Nucleus accumbens (tissue), 56 donors: Measurements from ENCODE around the gene EDN1.
"Not testable (repeated sequence)": the region's sequence is repeated elsewhere in the genome, so short reads cannot be mapped to it uniquely, and the experiment has no call there.

Experiments
- DNase-seq, 56 donors: peaks; one replicate each; lab custom pipeline; 2025; lab: John Stamatoyannopoulos, UW

The EDN1 gene

DNA sequence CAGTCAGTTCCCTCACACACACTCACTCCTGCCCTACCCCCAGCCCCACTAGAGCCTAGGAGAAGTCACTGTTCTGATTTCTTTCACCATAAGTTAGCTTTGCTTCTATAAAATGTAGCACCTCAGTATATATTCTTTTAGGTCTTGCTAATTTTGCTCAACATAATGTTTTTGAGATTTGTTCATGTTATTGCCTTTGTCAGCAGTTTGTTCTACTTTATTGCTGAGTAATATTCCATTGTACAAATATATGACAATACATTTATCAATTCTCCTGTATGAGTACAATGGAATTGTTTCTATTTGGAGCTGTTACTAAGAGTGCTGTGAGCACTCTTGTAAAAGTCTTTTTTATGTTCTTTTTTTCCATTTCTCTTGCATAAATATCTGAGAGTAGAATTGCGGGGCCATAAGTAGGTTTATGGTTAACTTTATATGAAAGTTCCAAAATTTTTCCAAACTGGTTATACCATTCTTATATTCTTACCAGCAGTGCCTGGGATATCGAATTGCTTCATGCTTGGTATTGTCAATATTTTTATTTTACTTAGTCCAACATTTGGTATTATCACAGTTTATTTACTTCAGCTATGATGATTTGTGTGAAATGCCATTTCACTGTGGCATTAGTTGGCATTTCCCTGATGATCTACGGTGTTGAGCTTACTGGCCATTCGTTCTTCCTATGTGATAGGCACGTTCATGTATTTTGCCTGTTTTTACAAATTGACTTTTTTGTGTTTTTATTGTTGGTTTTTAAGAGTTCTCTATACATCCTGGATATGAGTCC, 25.3 kb downstream of the EDN1 start:
- no peak for DNase-seq

DNA sequence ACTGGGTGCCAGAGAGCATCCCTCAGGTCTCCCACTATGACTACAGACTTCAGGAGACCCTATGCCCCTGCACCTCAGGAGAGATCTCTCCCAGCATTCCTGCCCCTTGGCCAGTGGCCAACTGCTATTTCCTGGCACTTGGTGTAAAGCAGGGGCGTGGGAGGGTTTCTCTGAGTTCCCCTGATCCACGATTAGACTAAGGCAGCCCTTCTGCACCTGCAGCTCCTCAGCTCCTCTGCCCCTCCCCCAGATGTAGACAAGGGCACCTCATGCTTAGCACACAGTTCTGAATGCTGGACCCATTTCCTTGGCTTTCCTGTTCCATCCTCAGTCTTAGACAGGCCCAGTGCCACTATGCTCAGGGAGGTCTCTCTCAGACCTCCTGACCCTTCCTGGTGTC, 28.6 kb downstream of the EDN1 start:
- DNase-seq, result no peak

DNA sequence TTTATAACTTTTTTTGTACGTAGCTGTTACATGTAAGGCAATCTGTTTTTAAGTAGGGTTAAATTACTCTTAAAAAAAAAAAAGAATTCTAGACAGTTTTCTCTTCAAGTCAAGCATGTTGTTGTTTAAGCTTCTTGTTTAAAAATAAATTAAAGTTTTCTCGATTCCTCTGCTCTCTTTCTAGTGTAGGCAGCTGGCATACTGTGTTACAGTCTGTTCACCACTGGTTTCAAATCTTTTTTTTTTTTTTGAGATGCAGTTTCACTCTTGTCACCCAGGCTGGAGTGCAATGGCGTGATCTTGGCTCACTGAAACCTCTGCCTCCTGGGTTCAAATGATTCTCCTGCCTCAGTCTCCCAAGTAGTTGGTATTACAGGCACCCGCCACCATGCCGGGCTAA, 29.9 kb downstream of the EDN1 start:
- not testable (repeated sequence) for DNase-seq

DNA sequence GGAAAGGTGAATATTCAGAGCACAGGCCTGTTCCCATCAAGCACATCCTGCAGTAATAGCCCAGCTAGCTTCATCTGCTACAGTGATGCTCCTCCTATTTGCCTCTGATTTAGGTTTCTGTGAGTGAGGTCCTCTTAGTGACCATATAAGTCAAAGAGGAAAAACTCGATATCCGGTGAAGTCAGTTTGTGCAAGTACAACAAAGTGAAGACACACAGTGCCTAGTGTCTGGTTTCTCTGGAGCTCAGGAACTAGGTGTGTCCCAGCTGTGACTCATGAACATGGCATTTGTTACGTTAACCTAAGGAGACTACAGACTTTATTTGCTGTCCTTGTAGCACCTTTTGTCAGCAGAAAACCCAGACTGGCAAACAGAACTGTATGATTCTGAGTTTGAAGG, 33.9 kb downstream of the EDN1 start:
- no peak for DNase-seq

DNA sequence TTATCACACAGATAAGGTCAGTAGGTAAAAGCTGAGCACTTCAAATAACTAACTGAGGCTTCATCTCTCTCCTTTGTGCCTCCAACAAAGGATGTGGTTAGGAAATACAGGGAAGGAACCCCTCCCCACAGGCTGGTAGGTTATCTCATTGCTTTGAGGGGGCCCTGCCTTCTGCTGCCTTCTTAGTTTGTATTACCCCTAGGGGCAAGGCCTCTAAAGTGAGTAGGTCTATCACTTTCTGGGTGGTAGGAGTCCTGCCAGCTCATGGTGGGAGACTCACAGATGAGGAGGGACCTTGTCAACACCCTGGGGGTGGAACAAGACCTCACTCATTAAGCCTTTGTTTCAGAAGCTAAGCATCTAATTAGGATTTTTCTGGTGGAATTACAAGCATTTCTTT, 34.6 kb downstream of the EDN1 start:
- DNase-seq, result no peak

DNA sequence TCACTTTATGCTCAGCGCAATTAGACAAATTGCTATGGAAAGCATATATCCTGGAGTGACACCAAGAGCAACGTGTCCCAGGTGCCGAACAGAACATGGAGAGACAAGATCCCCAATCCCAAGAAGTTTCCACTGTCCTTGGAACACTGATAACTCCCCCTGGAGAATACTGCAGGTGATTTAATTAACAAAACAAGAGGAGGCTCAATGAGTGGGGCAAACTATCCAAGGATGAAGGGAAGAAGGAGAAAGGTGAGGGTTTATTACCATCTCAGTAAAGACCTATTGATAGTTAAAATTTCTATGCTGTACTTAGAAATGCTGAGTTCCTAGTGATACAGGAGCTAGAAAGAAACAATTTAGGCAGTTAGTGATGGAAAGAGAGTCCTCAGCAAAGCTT, 35.7 kb downstream of the EDN1 start:
- no peak for DNase-seq

DNA sequence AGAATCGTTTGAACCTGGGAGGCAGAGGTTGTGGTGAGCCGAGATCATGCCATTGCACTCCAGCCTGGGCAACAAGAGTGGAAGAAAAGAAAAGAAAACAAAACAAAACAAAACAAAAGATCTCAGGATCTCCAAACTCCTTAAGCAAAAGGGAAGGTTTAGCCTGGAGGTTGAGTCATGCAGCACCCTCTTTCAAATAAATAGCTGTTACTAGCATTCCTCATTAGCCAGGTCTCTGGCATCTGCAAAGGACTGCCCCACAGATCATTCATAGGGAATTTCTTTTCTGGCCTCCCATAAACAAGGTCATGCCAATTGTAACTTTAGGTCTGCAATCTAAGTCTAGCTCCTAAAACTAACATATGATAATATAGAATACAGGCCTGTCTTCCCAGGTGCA, 37.2 kb downstream of the EDN1 start:
- DNase-seq, result no peak

DNA sequence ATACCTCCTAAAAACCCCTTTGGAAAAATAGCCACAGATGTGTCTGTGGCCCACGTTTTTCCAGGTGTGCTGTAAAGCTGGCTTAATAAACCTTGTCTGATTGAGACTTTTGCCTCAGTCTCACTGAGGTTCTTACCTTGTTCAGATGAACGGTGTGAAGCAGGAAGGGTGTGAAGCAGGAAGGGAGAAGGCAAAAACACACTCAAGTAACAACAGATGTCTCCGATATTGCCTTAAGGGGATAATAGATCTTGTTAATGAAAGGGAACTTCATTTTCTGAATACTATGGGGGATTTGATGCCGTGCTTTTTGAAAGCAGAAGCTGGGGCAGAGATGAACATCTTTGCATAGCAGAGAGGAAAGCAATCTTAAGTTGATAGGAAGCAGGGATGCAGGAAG, 37.8 kb downstream of the EDN1 start:
- no peak for DNase-seq

DNA sequence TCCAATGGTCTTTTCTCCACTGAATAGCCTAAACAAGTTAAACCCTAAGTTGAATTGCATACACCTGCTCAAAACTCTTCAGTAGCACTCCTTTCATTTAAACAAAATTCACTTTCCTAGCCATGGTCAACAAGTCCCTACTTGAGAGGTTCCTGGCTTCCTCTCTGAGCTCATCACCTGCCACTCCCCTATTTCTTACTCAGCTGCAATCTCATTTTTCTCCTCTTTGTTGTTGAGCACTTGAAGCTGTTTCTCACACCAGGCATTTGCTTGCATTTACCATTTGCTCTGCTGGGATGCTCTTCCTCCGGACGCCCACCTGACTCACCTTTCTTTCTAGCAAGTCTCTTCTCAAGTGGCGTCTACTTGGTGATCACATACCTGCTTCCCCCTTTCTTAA, 38.5 kb downstream of the EDN1 start:
- DNase-seq, result no peak

DNA sequence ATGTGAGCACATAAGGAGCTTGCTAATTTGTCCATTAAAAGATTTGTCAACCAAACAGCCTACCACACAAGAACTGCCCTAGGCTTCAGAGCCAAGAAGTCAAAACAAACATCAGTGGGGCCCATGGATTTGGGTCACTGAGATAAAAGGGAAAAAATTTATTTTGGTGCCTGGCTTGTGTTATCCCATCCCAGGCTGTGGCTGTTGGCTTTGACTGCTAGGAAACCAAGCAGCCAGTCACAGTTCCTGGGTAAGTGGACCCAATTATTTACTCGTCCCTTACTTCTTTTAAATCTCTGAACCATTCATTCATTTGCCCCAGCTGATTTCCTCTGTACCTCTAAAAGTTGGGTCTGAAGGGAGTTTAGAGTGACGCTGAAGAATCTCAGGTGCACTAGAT, 41.3 kb downstream of the EDN1 start:
- DNase-seq, result no peak

DNA sequence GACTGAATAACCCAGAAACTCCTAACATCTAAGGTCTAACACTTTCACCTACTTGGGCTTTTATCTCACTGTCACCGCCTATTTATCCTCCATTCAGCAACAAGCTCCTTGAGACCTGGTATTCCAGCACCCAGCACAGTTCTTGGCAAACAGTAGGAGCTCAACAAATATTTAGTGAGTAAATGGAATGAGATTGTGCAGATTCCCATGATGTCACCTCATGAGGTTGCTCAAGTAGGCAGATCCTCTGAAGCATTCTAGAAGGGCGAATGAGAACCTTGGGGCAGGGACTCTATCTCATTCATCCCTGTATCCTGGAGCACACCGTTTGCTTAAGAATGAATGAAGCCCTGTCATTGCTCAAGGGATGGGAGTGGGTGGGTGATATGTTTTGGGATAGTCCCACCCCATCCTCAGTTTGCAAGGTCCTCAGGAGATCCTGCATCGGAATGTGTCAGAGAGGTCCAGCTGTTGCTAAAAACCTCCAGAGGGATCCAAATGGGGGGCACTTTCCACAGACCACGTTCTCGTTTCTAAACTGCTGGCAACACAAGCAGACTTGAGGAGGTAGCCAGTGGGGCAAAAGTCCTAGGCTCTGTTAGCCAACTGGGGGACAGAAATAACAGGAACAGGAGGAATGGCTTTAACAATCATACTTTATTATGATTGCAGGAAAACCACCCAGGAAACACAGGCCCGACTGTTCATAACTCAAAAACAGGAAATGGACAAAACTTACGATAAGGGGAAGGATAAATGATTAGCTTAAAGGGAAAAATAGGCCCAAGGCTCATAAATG, 42.0 kb downstream of the EDN1 start:
- DNase-seq, result no peak

DNA sequence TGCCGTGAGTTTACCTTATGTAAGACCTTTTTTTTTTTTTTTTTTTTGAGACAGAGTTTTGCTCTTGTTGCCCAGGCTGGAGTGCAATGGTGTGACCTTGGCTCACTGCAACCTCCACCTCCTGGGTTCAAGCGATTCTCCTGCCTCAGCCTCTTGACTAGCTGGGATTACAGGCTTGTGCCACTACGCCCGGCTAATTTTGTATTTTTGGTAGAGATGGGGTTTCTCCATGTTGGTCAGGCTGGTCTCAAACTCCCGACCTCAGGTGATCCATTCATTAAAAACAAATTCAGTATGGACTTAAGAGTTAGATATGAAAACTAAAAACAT, 42.6 kb downstream of the EDN1 start:
- DNase-seq, result not testable (repeated sequence)

DNA sequence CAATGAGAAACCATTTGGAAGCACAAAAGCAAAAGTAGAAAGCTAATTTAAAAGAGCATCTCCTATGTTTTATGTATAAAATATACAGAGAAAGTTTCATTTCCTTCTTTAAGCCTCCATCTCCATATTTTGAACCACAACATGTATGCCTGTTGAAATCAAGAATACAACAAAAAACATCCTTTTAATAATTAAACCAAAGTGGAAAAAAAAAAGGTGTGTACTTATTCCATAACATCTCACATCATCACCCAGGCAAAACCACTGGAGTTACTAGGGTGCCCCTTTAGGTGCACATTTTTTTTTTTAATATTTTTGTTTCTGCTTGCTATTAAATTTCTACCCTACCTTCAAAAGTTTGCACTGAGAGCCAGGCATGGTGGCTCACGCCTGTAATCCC, 43.0 kb downstream of the EDN1 start:
- DNase-seq, result no peak

DNA sequence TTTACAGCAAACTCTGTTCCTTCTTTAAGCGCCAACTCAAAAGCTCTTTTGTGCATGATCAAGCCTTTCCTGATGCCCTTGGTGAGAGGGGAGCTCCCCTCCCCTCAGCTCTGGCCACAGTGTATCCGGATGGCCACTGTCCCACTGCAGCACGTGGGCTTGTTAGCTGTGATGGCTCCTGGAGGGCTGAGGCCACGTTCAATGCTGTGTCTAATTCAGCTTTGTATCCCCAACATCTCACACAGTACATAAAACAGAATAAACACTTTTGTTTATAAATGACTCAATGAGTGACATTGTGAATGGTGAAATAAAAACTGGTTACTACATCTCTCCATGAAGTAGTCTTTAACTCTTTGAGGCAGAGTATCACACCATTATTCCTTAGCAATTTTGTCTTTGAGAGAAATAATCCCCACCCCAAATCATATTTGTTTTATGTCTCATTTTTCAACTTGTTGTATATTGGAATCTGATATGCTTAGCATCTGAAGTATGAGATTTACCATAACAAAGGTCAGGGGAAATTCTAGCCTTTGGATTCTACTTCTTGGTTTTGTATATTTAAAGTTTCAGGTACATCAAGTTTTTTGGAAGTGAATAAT, 44.5 kb downstream of the EDN1 start:
- no peak for DNase-seq

DNA sequence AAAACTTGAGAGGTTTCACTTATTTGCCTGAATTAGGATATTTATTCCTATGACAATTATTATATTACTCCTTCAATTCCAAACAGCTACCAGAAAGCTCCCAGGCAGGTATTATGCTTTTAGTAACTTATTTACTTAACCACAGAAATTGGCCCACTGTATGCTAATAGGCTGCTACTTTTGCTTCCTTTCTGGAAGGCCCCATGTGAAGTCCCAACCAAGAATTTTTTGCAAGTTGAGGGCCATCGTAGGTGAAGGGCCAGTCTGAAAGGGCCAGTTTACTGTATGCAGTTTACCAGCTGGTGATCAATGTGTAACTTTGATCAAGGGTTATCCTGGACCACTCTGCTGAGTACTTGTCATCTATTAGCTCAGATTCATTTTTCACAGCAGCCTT, 45.0 kb downstream of the EDN1 start:
- DNase-seq, result no peak

DNA sequence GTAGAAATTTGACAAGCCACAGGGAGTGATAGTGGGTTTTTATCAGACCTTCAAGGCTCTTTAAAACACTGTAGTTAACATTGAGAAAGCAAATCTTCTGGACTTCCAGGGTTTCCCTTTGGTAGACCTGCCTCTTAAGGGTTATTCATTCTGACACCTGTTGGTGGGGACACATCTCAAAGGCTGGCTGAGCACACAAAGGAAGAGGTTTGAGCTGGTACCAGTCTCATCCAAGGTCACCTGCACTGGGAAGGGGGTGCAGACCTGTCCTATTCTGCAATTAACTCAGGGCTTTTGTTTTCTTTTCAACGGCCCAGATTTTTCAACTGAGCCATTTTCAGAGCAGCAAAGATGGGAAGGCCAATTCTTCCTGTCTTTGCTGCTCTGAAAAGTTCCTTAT, 45.6 kb downstream of the EDN1 start:
- DNase-seq, result no peak

DNA sequence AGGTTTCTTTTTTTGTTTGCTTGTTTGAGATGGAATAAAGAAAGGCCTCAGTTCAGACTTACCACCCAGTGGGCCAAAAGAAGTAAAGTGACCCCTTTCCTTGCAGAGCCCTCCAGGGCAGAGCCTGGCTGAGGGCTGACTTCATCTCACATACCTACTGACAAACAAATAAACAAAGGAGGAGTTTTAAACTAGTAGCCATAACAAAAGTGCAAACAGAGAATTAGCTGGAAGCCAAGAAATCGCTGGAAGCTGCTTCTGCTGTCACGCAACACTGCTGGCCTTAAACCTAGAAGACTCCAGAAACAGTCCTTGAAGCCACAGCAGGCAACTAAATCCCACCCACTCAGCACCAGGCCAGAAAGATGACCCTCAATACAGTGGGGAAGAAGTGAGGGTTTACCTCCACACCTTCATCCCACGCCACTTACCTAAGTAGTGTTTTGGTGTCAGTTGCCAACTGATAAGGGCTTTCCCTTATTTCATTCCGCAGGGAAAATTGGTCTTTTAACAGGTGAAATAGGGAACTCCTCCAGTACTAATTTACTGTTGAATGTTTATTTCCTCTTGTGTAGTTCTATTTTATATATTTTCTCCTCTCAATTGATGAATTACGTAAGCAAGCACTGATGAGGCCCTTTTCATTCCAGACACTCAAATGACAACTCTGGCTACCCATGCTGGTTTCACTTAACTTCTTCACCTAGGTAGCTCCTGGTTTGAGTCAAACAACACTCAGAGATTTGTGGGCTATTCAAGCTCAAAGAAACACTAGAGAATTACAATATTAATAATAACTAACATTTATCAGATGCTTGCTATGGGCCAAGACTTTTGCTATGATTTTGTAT, 46.2 kb downstream of the EDN1 start:
- no peak for DNase-seq

DNA sequence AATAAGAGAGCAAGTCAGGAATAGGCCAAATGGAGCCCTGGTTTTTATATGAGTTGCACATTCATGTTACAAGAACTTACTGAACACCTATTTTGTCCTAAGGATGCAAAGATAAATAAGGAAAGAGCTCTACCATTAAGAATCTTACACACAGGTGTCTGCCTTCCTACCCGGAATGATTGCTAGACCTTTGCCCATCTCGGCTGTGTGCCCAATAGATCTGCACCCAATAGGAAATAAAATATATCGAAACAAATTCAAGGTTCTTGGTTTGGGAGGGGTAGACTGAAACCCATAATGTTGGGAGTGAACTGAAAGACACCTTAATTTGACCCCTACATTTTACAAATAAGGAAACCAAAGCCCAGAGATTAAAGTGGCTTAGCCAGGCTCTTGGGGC, 48.9 kb downstream of the EDN1 start:
- no peak for DNase-seq

DNA sequence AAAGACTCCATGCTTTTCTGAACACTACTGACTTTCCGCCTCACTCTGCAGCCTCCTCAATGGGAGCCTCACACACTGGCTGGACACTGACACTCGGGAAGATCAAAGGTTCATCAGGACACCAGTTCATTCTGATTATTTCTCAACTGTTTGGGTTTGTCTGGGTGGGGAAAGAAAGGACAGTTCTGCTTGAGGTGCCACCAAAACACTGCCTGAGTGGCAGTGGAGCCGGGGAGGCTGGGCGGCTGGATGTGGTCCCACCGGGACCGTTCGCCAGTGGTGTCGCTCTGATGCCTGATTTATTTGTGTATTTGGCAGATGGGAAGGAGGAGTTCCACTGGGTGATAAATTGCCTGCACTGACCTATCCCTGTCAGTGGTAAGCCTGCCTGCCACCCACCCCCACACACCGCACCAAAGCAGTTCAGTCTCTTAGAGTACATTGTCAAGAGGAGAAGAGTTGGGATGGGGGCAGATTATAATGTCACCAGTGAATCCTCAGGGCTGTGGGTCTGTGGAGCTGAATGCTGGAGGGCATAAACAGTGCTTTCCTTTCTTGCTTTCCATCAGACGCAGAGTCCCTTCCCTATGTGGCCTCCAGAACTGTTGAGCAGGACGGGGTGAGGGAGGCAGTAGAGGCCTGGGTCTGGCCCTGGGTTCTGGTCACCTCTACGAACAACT, 49.8 kb downstream of the EDN1 start:
- DNase-seq, result no peak

DNA sequence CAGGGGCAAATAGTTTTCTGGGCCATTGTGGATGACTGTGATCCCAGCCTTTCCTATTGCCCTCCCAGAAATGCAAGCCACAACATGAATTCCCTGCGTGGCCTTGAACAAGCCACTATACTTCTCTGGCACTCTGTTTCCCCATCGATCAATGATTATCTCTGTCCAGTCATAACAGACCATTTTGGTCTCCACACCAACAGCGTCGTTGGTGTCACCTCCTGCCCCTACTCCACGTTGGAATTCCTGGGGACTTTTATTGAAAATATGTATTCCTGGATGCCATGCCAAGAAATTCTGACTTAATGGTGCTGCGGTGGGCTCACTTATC, 50.3 kb downstream of the EDN1 start:
- DNase-seq, result no peak

DNA sequence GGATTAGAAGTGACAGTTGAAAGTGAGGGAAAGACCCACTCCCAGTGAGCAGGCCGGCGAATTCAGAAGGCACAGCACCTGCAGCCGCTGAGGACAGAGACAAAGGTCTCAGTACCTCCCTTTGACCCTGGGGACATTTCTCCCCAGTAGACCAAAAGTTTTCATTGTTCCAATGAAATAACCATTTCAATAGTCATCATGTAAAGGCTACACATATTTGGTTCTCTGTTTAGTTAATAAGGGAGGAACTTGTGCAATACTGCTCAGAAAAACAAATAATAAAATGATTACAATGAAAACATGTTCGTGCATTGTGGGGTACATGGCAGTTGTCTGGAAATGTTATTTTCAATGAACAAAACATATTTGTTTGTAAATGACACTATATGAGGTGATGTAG, 52.5 kb downstream of the EDN1 start:
- DNase-seq, result no peak
